ENCODE data around the gene OXLD1.
"Not testable (repeated sequence)": the region's sequence is repeated elsewhere in the genome, so short reads cannot be mapped to it uniquely, and the experiment has no call there.

The OXLD1 gene

GRCh38 chr17:81683584-81684441 is 17.4 kb upstream of the OXLD1 start, which contains the start of the genes ARL16 and HGS:
Gene ARL16 (minus strand): TSS chr17:81683797. CDS start chr17:81683753, 44 bp downstream.
Gene HGS (plus strand): TSS chr17:81684011. CDS start chr17:81684067, 56 bp downstream.
- peak; percentile 94 for DNase-seq (ENCODE audit: low read depth)

GRCh38 chr17:81683208-81683583 is 16.8 kb upstream of the OXLD1 start:
- DNase-seq (ENCODE audit: low read depth): no peak

DNA sequence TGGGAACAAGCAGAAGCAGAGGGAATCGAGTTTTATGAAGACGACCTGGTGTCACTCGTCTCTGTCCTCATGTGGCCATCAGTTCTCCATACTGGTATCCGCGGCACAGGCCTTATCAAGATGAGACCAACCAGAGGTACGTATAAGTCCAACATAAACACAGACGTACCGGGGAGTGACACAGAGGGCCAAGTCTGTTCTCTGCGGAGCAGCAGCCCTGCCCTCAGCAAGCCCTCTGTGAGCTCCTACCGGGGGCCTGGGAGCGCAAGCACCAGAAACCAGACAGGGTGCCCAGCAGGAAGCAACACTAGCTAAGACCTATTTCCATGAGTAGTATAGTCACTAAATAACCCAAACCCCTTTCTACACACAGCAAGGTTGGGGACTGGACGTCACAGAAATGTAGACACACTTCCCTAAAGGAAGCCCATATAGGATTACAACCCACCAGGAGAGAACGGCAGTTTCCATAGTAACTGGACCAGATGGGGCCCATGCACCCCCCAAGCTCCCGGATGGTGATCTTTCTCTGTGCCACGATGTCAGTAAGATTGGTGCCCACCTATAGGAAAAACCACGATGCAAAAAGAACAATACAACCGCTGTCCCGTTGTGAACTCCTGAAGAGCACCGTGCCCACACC is 16.3 kb upstream of the OXLD1 start:
- DNase-seq (ENCODE audit: low read depth): no peak

DNA sequence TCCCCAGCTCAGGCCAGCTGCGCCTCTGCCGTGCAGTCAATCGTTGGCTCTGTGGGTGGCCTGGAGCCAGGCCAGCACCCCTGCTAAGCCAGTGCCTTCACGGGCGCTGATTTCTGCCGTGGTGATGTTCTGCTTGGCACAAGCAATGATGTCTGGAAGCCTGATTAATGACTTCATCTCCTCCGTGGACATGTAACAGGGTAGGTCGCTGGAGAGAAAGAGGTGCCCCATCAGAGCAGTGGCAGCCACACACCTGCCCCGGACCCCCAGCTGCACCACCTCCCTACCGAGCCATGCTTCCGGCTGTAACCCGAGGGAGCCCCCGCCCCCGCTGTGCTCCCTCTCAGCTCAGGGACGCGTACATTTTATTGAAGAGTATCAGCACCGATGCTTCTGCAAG is 15.3 kb upstream of the OXLD1 start:
- DNase-seq (ENCODE audit: low read depth): no peak

DNA sequence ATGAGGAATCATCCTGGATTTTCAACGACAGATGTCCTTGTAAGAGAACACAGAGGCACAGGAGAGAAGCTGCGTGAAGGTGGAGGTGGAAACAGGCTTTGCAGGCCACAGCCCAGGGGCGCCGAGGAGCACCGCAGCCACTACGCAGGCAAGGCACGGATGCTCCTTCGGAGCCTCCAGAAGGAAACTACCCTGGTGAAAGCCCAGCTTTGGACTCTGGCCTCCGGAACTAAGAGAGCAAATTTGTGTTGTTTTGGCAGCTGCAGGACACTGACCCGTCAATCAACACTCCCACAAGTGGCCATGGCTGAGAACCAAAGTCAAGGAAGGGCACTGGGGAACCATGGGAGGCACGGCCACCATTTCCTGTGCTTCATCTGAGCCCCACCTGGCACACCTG is 13.7 kb upstream of the OXLD1 start:
- DNase-seq (ENCODE audit: low read depth): no peak

DNA sequence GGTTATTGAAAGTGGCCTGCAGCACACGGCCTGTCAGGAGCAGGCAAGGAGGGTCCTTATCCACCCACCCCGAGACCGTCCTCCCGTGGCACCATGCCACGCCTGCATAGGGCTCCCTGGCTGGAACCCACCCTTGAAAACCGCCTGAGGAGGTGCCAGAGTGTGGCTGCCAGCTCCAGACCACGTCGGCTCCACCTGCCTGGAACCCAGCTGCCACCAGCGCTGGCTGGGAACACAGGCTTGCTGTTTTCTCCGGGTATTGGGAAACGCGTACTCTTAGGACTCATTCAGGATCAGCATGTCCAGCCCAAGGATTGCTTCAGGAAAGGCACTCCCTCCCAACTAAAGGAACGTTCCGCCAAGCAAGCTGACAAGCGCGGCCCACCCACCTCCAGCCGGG is 10.5 kb upstream of the OXLD1 start:
- DNase-seq (ENCODE audit: low read depth): no peak

DNA sequence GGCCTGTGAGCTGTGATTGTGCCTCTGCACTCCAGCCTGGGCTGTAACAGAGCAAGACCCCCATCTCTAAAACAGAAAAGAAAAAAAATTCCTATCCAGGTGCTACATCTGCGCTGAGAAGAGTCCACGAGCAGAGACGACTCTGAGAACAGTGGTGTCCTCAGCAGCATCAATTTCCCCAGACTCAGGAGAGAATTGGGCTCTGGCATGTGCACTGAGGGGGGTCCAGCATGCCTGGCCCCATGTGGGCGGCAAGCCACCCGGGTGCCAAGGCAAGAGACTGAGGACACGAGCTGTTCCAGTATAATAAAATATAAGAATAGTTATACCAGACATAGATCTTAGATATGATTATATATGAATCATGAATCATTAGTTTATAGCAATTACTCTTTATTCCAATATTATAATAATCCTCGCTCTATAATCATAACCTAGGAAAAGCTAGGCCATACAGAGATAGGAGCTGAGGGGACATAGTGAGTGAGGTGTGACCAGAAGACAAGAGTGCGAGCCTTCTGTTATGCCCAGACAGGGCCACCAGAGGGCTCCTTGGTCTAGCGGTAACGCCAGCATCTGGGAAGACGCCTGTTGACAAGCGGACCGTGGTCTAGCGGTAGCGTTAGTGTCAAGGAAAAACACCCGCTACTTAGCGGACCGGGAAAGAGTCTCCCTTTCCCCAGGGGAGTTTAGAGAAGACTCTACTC is 9.3 kb upstream of the OXLD1 start:
- not testable (repeated sequence) for DNase-seq (ENCODE audit: low read depth)

DNA sequence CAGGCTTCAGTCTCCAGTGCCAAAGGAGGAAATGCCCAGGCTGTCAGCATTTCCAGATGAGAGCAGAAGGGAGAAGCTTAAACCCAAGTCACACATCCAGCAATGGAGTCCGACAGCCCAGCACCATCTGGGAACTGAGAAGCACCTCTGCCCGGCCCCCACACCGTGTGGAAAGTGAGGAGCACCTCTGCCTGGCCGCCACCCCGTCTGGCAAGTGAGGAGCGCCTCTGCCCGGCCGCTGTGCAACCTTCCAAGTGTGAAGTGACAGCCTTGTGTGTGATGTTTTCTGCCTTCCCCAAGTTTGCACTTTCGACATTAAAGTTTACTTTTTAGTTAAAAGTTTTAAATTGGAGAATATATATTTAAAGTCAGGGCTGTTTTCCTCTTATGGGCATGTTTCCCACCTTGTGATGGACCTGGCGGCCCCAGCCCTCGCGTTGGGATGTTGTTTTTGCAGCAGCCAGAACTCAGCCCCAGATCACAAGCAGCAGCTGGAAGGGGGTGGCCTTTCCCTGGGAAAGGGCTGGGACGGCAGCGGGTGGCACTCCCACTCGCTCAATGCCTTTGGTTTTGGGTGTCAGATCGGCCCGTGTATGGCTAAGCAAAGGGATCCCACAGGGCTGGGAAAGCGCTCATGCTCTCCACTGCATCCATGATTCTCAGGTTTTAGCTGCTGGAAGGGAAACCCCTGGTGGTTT is 7.3 kb upstream of the OXLD1 start:
- DNase-seq (ENCODE audit: low read depth): no peak

GRCh38 chr17:81672954-81673353 is 6.5 kb upstream of the OXLD1 start:
- DNase-seq (ENCODE audit: low read depth): no peak

- DNase-seq (ENCODE audit: low read depth): no peak
Measured at GRCh38 chr17:81672504-81672903, 6.1 kb upstream of the OXLD1 start.

DNA sequence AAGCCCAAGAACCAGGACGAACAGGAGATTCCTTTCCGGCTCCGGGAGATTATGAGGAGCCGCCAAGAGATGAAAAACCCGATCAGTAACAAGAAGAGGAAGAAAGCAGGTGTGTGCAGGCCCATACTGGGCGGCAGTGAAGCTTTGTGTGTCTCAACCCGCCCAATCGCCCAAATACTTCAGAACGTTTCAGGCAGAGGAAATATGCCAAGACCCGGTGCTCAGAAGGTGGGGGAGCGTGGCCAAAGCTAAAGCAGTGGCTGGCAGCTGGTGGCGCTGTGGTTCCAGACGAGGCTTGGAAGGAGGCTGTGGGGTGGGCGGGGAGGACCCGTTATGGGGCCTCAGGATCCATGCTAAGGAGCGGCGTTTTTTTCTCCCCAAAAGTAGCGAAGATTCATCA is 1.3 kb upstream of the OXLD1 start:
- no peak for DNase-seq (ENCODE audit: low read depth)

DNA sequence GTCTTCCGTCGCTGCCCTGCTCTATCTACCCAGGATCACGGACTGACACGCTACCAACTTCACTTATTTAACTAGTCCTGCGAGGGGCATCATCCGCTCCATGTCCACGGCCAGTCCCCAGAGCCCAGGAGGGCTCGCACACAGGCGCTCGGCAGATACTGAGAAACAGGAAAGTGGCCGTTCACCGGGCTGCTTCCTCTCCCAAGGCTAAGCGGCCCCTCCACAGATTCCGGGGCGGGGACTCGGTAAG is 388 bp downstream of the OXLD1 start:
- DNase-seq (ENCODE audit: low read depth): no peak

- DNase-seq (ENCODE audit: low read depth): no peak
Measured at GRCh38 chr17:81665205-81666091, 957 bp downstream of the OXLD1 start.

DNA sequence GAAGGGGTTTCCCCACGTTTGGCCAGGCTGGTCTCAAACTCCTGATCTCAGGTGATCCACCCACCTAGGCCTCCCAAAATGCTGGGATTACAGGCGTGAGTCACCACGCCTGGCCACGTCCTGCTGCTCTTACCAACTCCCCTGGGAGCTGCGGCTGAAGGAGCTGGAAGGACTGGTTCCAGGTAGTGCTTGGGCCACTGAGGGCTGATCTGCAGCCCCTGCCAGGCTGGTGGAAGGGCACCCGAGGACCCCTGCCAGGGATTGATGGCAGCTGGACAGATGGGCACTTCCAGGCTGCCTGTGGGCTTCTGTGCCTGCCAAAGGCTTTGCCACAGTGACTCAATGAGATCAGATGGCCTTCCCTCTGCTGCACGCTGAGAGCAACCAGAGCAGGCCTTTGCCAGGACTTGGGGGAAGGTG is 2.3 kb downstream of the OXLD1 start:
- DNase-seq (ENCODE audit: low read depth): no peak

DNA sequence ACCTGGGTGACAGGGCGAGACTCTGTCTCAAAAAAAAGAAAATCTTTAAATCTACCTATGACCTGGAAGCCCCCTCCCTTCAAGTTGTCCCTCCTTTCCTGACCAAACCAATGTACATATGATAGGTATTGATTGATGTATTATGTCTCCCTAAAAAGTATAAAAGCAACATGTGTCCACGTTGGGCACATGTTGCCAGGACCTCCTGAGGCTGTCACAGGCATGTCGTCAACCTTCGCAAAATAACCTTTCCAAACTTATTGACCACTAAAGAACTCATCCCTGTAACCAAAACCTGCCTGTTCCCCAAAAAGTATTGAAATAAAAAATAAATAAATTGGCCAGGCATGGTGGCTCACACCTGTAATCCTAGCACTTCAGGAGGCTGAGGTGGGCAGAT is 4.4 kb downstream of the OXLD1 start:
- DNase-seq (ENCODE audit: low read depth): no peak

DNA sequence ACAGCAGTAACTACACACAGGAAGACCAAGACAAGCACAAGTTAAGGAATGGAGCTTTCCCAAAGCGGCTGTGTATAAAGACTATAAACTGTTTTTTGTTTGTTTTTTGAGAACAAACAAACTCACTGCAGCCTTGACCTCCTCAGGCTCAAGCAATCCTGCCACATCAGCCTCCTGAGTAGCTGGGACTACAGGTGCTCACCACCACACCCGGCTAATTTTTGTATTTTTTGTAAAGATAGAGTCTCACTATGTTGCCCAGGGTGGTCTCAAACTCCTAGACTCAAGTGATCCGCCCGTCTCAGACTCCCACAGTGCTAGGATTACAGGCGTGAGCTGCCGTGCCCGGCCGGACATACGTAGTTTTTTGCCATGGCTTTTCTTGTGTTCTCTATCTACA is 6.0 kb downstream of the OXLD1 start:
- DNase-seq (ENCODE audit: low read depth): no peak

DNA sequence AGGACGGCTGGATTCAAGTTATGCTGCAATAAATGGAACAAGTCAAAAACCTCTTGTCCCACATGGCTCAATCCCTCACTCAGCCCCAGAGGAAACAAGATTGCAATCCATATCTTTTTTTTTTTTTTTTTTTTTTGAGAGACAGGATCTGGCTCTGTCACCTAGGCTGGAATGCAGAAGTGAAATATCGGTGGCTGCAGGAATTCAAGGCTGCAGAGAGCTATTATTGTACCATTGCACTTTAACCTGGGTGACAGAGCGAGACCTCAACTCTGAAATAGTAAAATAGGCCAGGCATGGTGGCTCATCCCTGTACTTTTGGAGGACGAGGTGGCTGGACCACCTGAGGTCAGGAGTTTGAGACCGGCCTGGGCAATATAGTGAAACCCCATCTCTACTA is 7.4 kb downstream of the OXLD1 start:
- no peak for DNase-seq (ENCODE audit: low read depth)

- DNase-seq (ENCODE audit: low read depth): no peak
Measured at GRCh38 chr17:81656835-81657234, 9.6 kb downstream of the OXLD1 start.

DNA sequence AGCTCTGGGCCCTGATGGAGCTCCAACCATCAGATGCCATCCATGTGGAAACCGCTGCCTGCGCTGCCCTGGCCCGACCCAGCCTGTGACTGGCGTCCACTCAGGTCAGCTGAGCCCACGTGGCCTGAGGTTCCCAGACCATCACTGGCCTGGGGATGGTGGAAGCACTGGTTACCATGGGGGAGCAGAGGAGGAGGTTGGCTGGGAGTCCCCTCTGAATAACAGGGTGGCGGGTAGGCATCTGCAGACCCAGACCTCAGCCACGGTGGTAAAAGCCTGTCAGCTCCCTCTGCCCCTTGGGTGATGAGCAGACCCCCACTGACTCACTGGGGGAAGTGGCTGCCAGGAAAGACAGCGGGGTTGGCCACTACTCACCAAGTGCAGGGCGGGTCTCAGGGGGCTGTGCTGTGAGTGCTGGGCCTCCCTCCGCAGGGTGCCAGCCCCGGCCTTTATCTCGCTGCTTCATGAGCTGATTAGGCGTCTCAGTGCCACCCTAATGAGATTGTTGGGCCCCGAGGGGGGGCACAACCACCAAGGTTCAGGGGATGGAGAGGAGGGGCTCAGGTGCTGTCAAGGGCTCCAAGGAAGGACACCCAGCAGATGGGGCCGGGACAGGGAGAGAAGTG is 10.2 kb downstream of the OXLD1 start, which contains the start of gene PDE6G:
Gene PDE6G, minus strand, starts transcription at position 425 of the 626 bp plus-strand sequence. CDS start 3,237 bp downstream, outside the sequence.
- no peak for DNase-seq (ENCODE audit: low read depth)

GRCh38 chr17:81655378-81656117 is 10.9 kb downstream of the OXLD1 start:
- DNase-seq (ENCODE audit: low read depth): no peak

Data from T-helper 22 cell (primary cell).